HCT116 (cell line): ENCODE measurements around the gene CDK5RAP1. TPM values are rescaled to one million over a fixed set of nuclear protein-coding genes. Genes with fewer than 3 reads are reported as not detected.

ENCODE experiments used
- ATAC-seq: fragments of 200-7000 bp; cut with Tn5 transposase; 2 replicates; pipeline ENCODE4 v1.9.1; 2020; ENCODE audit warnings: mild to moderate bottlenecking, moderate library complexity
- BruUV-seq: library from RNA; stranded (reverse); fragments of 400-500 nt; replicated peaks from 2 replicates; lab custom pipeline; 2021; lab: Mats Ljungman, UMichigan
- CTCF ChIA-PET: fragments of 300-600 bp; sonication (Branson Sonifier 250); formaldehyde crosslinking; loops from one replicate; lab custom pipeline; 2021; ENCODE audit warnings: antibody characterized with exemption; lab: Charles Lee
- POLR2A ChIA-PET: fragments of 300-600, 350-600 bp; sonication (Branson Sonifier 250); formaldehyde crosslinking; loops from one replicate; lab custom pipeline; 2021; ENCODE audit warnings: antibody characterized with exemption; lab: Charles Lee
- RAD21 ChIA-PET, 2 experiments: fragments of 300-600 bp; sonication (Branson Sonifier 250); formaldehyde crosslinking; loops; one replicate each; lab custom pipeline; 2023; ENCODE audit warnings: low total read pairs in 2 of 2; ENCODE audit not compliant: uncharacterized antibody in 2 of 2, unreplicated experiment in 2 of 2, low non-redundant PET in 1 of 2; lab: Charles Lee
- DNase-seq: peaks from one replicate; pipeline ENCODE4 v3.0.0-alpha.2; 2010; ENCODE audit warnings: low read depth, low spot score
- H2AFZ ChIP-seq: fragments of 200-600 bp; shearing (Covaris generic), sonication (generic); 2 replicates; pipeline ENCODE4 v1.6.1; 2017; ENCODE audit warnings: low read depth, mixed run types, mixed read lengths, antibody characterized with exemption, low read length; ENCODE audit not compliant: poor library complexity, severe bottlenecking
- H3K27ac ChIP-seq: 2 replicates; pipeline ENCODE4 v1.5.1; 2012; ENCODE audit warnings: low read depth, low read length
- H3K27me3 ChIP-seq: fragments of 200-600 bp; sonication (generic); 2 replicates; pipeline ENCODE4 v1.6.1; 2016; ENCODE audit warnings: mixed run types, low read length, mixed read lengths; ENCODE audit not compliant: insufficient read depth
- H3K36me3 ChIP-seq, 2 experiments: fragments of 200-500 bp in 1 of 2; fragments of 200-600 bp in 1 of 2; sonication (Bioruptor generic) in 1 of 2; sonication (generic) in 1 of 2; 2 replicates each; pipeline versions ENCODE4 v1.5.1 to v1.6.1; 2014 to 2016; ENCODE audit warnings: low read length in 2 of 2, inconsistent platforms in 1 of 2, mixed read lengths in 1 of 2, mixed run types in 1 of 2; ENCODE audit not compliant: insufficient read depth in 2 of 2, control insufficient read depth in 1 of 2
- H3K4me1 ChIP-seq, 2 experiments: fragments of 200-600 bp in 1 of 2; sonication (generic) in 1 of 2; 2 replicates each; pipeline versions ENCODE4 v1.5.1 to v1.6.1; 2012 to 2017; ENCODE audit warnings: low read length in 2 of 2, inconsistent platforms in 1 of 2, mild to moderate bottlenecking in 1 of 2, mixed read lengths in 1 of 2, mixed run types in 1 of 2, moderate library complexity in 1 of 2; ENCODE audit not compliant: insufficient read depth in 2 of 2, control insufficient read depth in 1 of 2
- H3K4me2 ChIP-seq: fragments of 200-600 bp; sonication (generic); 2 replicates; pipeline ENCODE4 v1.6.1; 2017; ENCODE audit warnings: mixed run types, low read length, mixed read lengths
- H3K4me3 ChIP-seq, 2 experiments: fragments of 200-600 bp in 1 of 2; sonication (generic) in 1 of 2; replicated peaks in 1 of 2; 2 replicates each; pipeline ENCODE4 v1.5.1; 2011 to 2016; ENCODE audit warnings: low read length in 2 of 2, control low read depth in 1 of 2, low read depth in 1 of 2, mild to moderate bottlenecking in 1 of 2, mixed read lengths in 1 of 2, mixed run types in 1 of 2
- H3K79me2 ChIP-seq: fragments of 200-600 bp; sonication (generic); 2 replicates; pipeline ENCODE4 v1.6.1; 2017; ENCODE audit warnings: mild to moderate bottlenecking, mixed run types, low read length, moderate library complexity, mixed read lengths; ENCODE audit not compliant: insufficient read depth
- H3K9ac ChIP-seq: fragments of 200-600 bp; sonication (generic); 2 replicates; pipeline ENCODE4 v1.6.1; 2016; ENCODE audit warnings: low read length, mixed read lengths
- H3K9me2 ChIP-seq: fragments of 200-600 bp; sonication (generic), shearing (Covaris generic); 2 replicates; pipeline ENCODE4 v1.6.1; 2017; ENCODE audit warnings: mixed run types, mild to moderate bottlenecking, moderate library complexity; ENCODE audit not compliant: insufficient read depth
- H3K9me3 ChIP-seq, 2 experiments: fragments of 200-500 bp in 1 of 2; fragments of 200-600 bp in 1 of 2; sonication (Bioruptor generic) in 1 of 2; sonication (generic) in 1 of 2; 2 replicates each; pipeline ENCODE4 v1.6.1; 2014 to 2017; ENCODE audit warnings: low read length in 2 of 2, mixed read lengths in 2 of 2, inconsistent platforms in 1 of 2, low read depth in 1 of 2, mild to moderate bottlenecking in 1 of 2, mixed run types in 1 of 2, moderate library complexity in 1 of 2; ENCODE audit not compliant: control insufficient read depth in 1 of 2, insufficient read depth in 1 of 2
- H4K20me1 ChIP-seq: fragments of 200-600 bp; sonication (generic), shearing (Covaris generic); 2 replicates; pipeline ENCODE4 v1.6.1; 2017; ENCODE audit warnings: mixed run types, mild to moderate bottlenecking, moderate library complexity; ENCODE audit not compliant: insufficient read depth
- CBX3 ChIP-seq: IDR thresholded peaks from 2 replicates; pipeline ENCODE4 v1.6.1; 2012; ENCODE audit warnings: low read depth
- CEBPB ChIP-seq: IDR thresholded peaks from 2 replicates; pipeline ENCODE4 v1.6.1; 2012; ENCODE audit warnings: low read depth
- JUND ChIP-seq: IDR thresholded peaks from 2 replicates; pipeline ENCODE4 v1.6.1; 2012
- SRF ChIP-seq: IDR thresholded peaks from 2 replicates; pipeline ENCODE4 v1.6.1; 2012; ENCODE audit warnings: low read depth
- ZFX ChIP-seq: fragments of 450-650 bp; IDR thresholded peaks from 2 replicates; pipeline ENCODE4 v1.6.1; 2017
- intact Hi-C: fragments of 100-400 bp; cut with micrococcal nuclease; formaldehyde crosslinking; loops from 2 replicates; pipeline ENCODE4 v1.10.0; 2022
- total RNA-seq: library from RNA; stranded (reverse); gene quantifications from one replicate; pipeline ENCODE4 v1.2.1, GENCODE V29; 2021; ENCODE audit not compliant: unreplicated experiment

The CDK5RAP1 gene
- total RNA-seq, 1 experiment from 2014 or later: 41.4 TPM

GRCh38 chr20:33309631-33310030 is 91.7 kb downstream of the CDK5RAP1 start:
- H4K20me1 ChIP-seq: no peaks in the 10 kb centered on the region
- DNase-seq: no peak
- H3K9me3 ChIP-seq: no peaks in the 10 kb centered on the region
- intact Hi-C loops: no loop called here
- H3K4me3 ChIP-seq: no peak overlapping the region
- no peak overlapping the region for H3K27ac ChIP-seq
- no peaks in the 10 kb centered on the region for H3K79me2 ChIP-seq
- BruUV-seq: no TSS peak
- no peak for TF ChIP-seq SRF
- no peak for TF ChIP-seq JUND
- no peak for TF ChIP-seq CEBPB
- no peak for TF ChIP-seq CBX3
- TF ChIP-seq ZFX: no peak
- TF ChIP-seq, all 23 proteins: peak for 0
- Histone ChIP-seq H3K36me3 (no peaks in the 10 kb centered on the region), H3K9ac (no peak overlapping the region), H3K4me1 (peaks cover 5 to 18% of the 10 kb centered on the region in 2 experiments; a peak in 3 of 4 replicates), H3K9me2 (no peaks in the 10 kb centered on the region), H3K4me2 (no peak overlapping the region), H3K27me3 (no peaks in the 10 kb centered on the region), H2AFZ (no peak overlapping the region)
- ATAC-seq: no peak
- CTCF ChIA-PET: no interaction called here
- POLR2A ChIA-PET: no interaction called here
- RAD21 ChIA-PET: no interaction called here

Other genes starting within 250 kb of the CDK5RAP1 start
- gene BPIFA2, start 233.4 kb downstream of the CDK5RAP1 start, total RNA-seq: not detected
- not detected for gene BPIFA3, start 184.2 kb downstream of the CDK5RAP1 start, total RNA-seq
- gene BPIFA1, start 165.5 kb downstream of the CDK5RAP1 start, total RNA-seq: not detected
- 0.17 TPM for gene BPIFB1, start 118.3 kb downstream of the CDK5RAP1 start, total RNA-seq
- 14.6 TPM for gene SNTA1, start 42.2 kb upstream of the CDK5RAP1 start, total RNA-seq
- gene CBFA2T2, start 88.6 kb upstream of the CDK5RAP1 start, total RNA-seq: 8.0 TPM